Stomach smooth muscle (tissue), 2 donors: ENCODE data around the gene PPP1R12B.

Experiments
- H3K27ac ChIP-seq: one replicate; pipeline ENCODE4 v1.7.0; 2013; ENCODE audit warnings: mild to moderate bottlenecking, low read length, inconsistent platforms
- H3K27me3 ChIP-seq, 2 donors: one replicate each; pipeline ENCODE4 v1.7.0; 2013; ENCODE audit warnings: low read length in 2 of 2; ENCODE audit not compliant: insufficient read depth in 2 of 2, control insufficient read depth in 1 of 2
- H3K36me3 ChIP-seq, 2 donors: one replicate each; pipeline ENCODE4 v1.7.0; 2013; ENCODE audit warnings: low read length in 2 of 2; ENCODE audit not compliant: control insufficient read depth in 2 of 2, insufficient read depth in 2 of 2
- H3K4me1 ChIP-seq: one replicate; pipeline ENCODE4 v1.7.0; 2013; ENCODE audit warnings: low read length; ENCODE audit not compliant: control insufficient read depth, insufficient read depth
- H3K4me3 ChIP-seq, 2 donors: one replicate each; pipeline ENCODE4 v1.7.0; 2013; ENCODE audit warnings: low read length in 2 of 2
- H3K9ac ChIP-seq, 2 donors: one replicate each; pipeline ENCODE4 v1.7.0; 2013; ENCODE audit warnings: low read length in 2 of 2, mild to moderate bottlenecking in 1 of 2
- H3K9me3 ChIP-seq, 2 donors: one replicate each; pipeline ENCODE4 v1.7.0; 2013; ENCODE audit warnings: low read length in 2 of 2; ENCODE audit not compliant: control insufficient read depth in 2 of 2
- donor health status: healthy.
- donor health status: Pancreatic carcinoma.

The PPP1R12B gene

GRCh38 chr1:202317941-202318925 lies 30.3 kb upstream of the PPP1R12B start:
- Histone ChIP-seq H3K36me3 (no peaks in the 10 kb centered on the region), H3K27me3 (peaks cover 3 to 5% of the 10 kb centered on the region in 2 donors), H3K9me3 (no peaks in the 10 kb centered on the region), H3K4me3 (no peak overlapping the region), H3K27ac (no peak overlapping the region), H3K9ac (no peak overlapping the region), H3K4me1 (no peaks in the 10 kb centered on the region)

DNA sequence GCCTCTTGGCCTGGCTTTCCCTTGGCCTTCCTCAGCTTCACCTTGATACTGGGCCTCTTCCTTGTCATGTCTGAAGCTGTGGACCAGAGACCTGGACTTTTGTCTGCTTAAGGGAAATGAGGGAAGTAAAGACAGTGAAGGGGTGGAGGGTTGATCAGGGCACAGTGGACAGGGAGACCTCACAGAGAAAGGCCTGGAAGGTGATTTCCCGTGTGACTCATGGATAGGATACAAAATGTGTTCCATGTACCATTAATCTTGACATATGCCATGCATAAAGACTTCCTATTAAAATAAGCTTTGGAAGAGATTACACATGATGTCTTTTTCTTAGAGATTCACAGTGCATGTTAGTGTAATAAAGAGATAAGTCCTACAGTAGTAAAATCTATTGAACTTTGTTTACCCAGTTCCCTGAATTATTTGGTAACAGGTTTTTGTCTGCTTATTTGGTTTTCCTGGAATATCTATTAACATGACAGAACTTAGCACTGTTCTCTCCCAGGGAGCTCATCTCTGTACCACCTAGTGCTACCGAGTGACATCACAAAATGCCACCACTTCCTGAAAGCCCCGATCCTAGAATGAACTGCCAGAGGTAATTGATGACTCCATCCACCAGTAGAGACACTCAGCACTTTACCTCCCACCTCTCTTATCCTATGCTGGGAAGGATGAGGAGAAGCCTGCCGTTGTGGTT lies 29.0 kb upstream of the PPP1R12B start:
- no peaks in the 10 kb centered on the region for H3K9me3 ChIP-seq
- no peak overlapping the region for H3K27ac ChIP-seq
- H3K9ac ChIP-seq = no peak overlapping the region
- no peaks in the 10 kb centered on the region for H3K4me1 ChIP-seq
- no peaks in the 10 kb centered on the region for H3K36me3 ChIP-seq
- H3K27me3 ChIP-seq = peaks cover 2 to 3% of the 10 kb centered on the region in 2 donors
- no peak overlapping the region for H3K4me3 ChIP-seq

DNA sequence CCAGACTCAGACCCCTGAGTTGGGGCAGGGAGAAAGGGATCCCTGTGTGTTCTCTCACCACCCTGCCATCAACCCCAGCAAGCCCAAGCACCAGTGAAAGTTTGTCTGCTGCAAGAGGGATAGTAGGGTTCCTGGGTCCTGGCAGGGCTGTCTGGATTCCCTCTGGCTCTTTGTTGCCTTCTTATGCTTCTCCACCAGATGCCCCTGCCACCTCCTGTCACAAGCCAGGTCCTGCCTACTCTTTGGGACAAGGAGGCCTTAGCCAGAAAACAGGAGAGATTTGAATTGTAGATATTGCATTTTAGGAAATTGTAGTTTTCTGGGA lies 28.5 kb upstream of the PPP1R12B start:
- no peak overlapping the region for H3K9ac ChIP-seq
- H3K9me3 ChIP-seq = no peaks in the 10 kb centered on the region
- no peak overlapping the region for H3K4me3 ChIP-seq
- H3K4me1 ChIP-seq = no peaks in the 10 kb centered on the region
- H3K27me3 ChIP-seq = peaks cover 0 to 3% of the 10 kb centered on the region in 2 donors
- H3K36me3 ChIP-seq = no peaks in the 10 kb centered on the region
- H3K27ac ChIP-seq = no peak overlapping the region

DNA sequence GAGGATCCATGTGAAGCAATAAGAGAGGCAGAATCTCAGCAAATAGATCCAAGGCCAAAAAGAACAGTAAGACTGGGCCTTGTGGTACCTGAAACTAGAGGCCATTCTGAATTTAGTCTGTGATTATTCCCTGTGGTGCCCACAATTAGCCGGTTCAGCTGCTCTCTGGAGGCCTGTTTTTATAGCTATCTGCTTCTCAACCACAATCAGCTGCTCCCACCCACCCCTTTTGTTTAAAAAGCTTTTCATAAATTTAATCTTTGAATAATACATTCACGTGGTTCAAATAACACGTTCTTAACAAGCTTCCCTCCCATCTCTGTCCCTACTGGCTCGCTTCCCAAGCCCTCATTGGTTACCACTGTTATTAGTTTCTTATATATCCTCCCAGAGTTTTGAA lies 24.8 kb upstream of the PPP1R12B start:
- H3K9me3 ChIP-seq = no peaks in the 10 kb centered on the region
- H3K4me1 ChIP-seq = no peaks in the 10 kb centered on the region
- H3K27ac ChIP-seq = no peak overlapping the region
- H3K36me3 ChIP-seq = no peaks in the 10 kb centered on the region
- no peak overlapping the region for H3K9ac ChIP-seq
- H3K4me3 ChIP-seq = no peak overlapping the region
- peaks cover 0 to 3% of the 10 kb centered on the region in 2 donors for H3K27me3 ChIP-seq

GRCh38 chr1:202324646-202325045 lies 23.9 kb upstream of the PPP1R12B start:
- Histone ChIP-seq H3K9me3 (no peaks in the 10 kb centered on the region), H3K27ac (no peak overlapping the region), H3K27me3 (peaks cover 0 to 3% of the 10 kb centered on the region in 2 donors), H3K4me3 (no peak overlapping the region), H3K9ac (no peak overlapping the region), H3K36me3 (no peaks in the 10 kb centered on the region), H3K4me1 (no peaks in the 10 kb centered on the region)

DNA sequence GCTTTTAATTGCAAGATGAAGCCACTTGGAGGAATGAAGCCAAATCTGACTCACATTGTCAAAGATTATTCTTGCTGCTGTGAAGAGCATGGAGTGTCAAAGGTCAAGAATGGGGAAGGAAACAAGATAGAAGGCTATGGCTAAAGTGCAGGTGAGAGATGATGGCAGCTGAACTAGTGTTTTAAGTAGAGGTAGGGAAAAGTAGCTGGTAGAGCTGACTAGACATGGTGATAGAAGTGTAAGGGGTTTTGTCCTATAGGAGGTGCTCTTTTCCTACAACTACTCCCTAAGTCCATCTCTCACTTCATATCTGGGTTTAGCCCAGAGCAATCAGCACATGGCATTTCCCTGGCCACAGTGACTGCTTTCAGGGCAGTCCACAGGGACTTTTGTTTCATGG lies 18.6 kb upstream of the PPP1R12B start:
- Histone ChIP-seq H3K27me3 (no peaks in the 10 kb centered on the region), H3K27ac (no peak overlapping the region), H3K36me3 (peaks cover 0 to 3% of the 10 kb centered on the region in 2 donors), H3K4me1 (no peaks in the 10 kb centered on the region), H3K9me3 (no peaks in the 10 kb centered on the region), H3K9ac (no peak overlapping the region), H3K4me3 (no peak overlapping the region)

- no peak overlapping the region for H3K4me3 ChIP-seq
- H3K9me3 ChIP-seq = no peaks in the 10 kb centered on the region
- no peak overlapping the region for H3K27ac ChIP-seq
- no peaks in the 10 kb centered on the region for H3K4me1 ChIP-seq
- H3K9ac ChIP-seq = no peak overlapping the region
- no peaks in the 10 kb centered on the region for H3K27me3 ChIP-seq
- peaks cover 0 to 3% of the 10 kb centered on the region in 2 donors for H3K36me3 ChIP-seq
Observed at GRCh38 chr1:202333861-202334260, 14.6 kb upstream of the PPP1R12B start.

DNA sequence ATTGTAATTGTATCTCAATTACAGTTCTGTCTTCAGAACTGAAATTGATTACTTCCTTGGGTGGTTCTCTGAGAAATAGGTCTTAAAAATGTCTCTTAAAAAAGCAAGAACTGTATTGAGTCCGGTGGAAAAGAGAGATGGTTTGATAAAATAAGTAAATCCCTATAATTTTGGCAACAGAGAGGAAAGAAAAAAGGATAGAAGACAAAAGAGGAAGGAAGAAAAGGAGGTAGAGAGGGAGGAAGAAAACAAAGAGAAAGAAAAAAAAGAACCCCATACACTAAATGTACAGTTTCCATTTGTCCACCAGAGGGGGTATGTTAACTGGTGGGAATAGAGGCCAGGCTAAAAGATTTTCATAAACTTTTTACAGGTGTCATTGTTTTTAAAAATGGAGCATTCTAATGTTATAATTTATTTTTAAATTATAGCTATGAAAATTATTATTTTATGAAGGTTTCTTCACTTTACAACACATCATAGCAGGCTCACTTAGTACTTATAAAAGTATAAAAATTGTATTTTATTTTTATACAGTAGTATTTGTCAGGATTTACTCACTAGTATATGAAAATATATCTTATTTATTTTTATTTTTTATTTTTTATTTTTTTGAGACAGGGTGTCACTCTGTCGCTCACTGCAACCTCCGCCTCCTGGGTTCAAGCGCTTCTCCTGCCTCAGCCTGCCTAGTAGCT lies 4.7 kb upstream of the PPP1R12B start:
- Histone ChIP-seq H3K4me1 (peaks cover under 1% of the 10 kb centered on the region), H3K27ac (no peak overlapping the region), H3K27me3 (no peaks in the 10 kb centered on the region), H3K9ac (no peak overlapping the region), H3K36me3 (no peaks in the 10 kb centered on the region), H3K9me3 (no peaks in the 10 kb centered on the region), H3K4me3 (no peak overlapping the region)

DNA sequence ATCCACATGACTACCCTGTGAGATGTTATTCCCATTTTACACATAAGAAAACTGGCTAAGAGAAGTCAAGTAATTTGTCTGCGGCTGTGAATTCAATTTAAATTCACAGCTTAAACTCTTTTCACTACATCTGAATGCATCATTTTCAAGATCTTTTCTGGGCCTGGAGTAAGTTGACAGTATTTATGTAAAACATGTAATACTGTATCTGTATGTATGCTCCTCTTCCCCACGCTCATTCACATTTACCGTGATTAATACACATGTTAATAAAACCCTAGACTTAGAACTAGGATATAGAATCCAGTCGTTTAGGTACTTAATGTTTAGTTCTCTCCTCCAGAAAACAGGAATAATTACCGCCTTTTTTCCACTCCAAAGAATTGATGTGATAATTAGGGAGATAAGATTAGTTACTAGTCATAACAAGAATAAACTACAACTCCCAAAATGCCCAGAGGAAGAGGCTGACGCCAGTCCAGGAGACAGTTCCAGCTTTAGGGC lies 442 bp upstream of the PPP1R12B start:
- H3K9ac ChIP-seq = no peak overlapping the region
- no peak overlapping the region for H3K4me3 ChIP-seq
- no peaks in the 10 kb centered on the region for H3K27me3 ChIP-seq
- H3K36me3 ChIP-seq = no peaks in the 10 kb centered on the region
- H3K27ac ChIP-seq = no peak overlapping the region
- H3K4me1 ChIP-seq = peaks cover 4% of the 10 kb centered on the region
- no peaks in the 10 kb centered on the region for H3K9me3 ChIP-seq

GRCh38 chr1:202349206-202349928 lies 868 bp downstream of the PPP1R12B start:
- peaks cover 4% of the 10 kb centered on the region for H3K4me1 ChIP-seq
- H3K36me3 ChIP-seq = no peaks in the 10 kb centered on the region
- peak overlapping the region; percentile 76 for H3K27ac ChIP-seq
- H3K9me3 ChIP-seq = no peaks in the 10 kb centered on the region
- H3K27me3 ChIP-seq = no peaks in the 10 kb centered on the region
- H3K4me3 ChIP-seq = peak overlapping the region; percentile 90 to 99
- H3K9ac ChIP-seq = peak overlapping the region; percentile 65 to 91
